Stimulated activated CD4-positive, alpha-beta T cell treated with anti-CD3 and anti-CD28 coated beads, Interleukin-1b, Interleukin-23, amount 100 ng/mL, for 48 hours (primary cell): ENCODE data around the gene ARMC3.

Experiments
- DNase-seq: peaks from one replicate; pipeline ENCODE4 v3.0.0-alpha.2; 2020

The ARMC3 gene

GRCh38 chr10:22998091-22998490 is 70.2 kb downstream of the ARMC3 start:
- DNase-seq = no peak

DNA sequence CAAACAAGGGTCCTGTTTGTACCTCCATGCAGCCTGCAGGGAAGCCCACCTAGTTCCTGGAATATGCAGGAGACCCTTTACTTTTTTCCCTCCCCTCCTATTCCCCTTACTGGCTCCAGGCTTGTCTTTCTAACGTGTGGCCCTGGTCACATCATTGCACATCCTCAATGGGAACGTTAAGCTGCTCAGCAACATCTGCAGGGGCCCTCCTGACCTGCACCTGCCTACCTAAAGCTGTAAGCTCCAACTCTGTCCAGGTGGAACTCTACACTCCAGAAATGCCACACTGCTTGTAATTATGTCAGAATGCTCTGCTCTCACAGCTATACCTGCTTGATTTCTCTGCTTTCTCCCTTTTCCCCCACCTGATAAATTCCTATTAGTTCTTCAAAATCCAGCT is 72.1 kb downstream of the ARMC3 start:
- DNase-seq = no peak

GRCh38 chr10:23001901-23002516 is 74.2 kb downstream of the ARMC3 start:
- DNase-seq = no peak

DNA sequence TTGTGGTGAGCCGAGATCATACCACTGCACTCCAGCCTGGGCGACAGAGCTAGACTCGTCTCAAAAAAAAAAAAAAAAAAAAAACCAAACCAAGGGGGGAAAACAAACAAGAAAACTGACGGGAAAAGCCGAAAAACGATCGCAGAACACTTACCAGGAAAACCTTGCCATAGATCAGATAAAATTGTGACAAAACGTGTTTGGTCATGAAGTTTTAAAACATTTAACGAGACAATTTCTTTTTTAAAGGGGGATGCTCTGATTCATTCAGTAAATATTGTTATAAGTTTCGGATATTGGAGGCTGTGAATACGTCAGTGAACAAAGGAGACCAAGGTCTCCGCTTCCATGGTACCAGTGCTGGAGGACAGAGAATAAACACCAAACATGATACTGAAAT is 77.3 kb downstream of the ARMC3 start:
- no peak for DNase-seq

GRCh38 chr10:23013581-23014335 is 85.9 kb downstream of the ARMC3 start:
- DNase-seq = no peak

GRCh38 chr10:23015021-23015707 is 87.3 kb downstream of the ARMC3 start:
- no peak for DNase-seq

DNA sequence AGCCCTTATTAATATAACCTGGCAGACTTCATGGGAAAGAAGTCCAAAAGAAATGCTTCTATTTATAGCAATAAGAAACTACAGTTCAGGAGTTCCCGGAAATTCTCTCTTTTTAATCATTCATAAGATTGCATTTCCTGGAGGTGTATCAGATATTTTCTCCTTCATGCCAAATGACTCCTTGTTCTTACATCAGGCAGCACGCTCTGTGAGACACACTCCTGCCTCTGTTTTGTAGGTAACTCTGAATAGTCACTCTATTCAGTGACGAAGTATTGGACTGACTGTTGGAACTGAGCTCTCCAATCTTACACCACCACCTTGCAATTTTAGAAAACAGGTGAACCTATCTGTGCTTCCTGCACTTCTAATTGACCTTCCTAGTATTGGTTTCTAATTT is 88.8 kb downstream of the ARMC3 start:
- no peak for DNase-seq

DNA sequence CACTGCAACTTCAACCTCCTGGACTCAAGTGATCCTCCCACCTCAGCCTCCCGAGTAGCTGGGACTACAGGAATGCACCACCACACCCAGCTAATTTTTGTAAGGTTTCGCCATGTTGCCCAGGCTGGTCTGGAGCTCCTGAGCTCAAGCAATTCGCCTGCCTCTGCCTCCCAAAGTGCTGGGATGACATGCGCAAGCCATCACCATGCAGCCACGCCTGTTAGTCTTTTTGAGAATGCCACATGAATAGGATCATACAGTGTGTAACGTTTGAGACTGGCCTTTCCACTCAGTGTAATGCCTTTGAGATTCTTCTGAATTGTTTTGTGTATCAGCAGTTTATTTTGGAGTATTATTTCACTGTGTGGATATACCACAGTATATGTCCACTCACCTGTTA is 91.8 kb downstream of the ARMC3 start:
- no peak for DNase-seq

GRCh38 chr10:23021430-23021829 is 93.6 kb downstream of the ARMC3 start:
- no peak for DNase-seq

- DNase-seq = no peak
Observed at GRCh38 chr10:23024002-23024401, 96.1 kb downstream of the ARMC3 start.

DNA sequence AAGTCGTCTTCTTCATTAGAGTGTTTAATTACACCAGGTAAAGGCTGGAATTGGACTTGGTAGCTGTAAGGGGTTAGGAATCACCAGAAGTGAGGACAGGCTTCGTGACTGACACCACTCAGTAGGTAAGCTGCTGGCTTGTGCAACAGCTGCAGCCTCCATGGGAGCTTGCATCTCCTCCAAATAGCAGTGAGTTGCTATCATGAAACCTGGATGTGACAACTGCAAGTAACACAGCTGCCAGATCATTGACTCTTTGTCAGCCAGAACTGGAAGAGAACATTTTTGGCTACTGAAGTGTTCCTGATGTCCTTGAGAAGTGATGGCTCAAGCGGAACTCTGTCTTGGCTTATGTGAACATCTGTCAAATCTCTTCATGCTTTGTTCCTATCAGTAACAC is 103.5 kb downstream of the ARMC3 start:
- no peak for DNase-seq

GRCh38 chr10:23034790-23035189 is 106.9 kb downstream of the ARMC3 start:
- DNase-seq = no peak

DNA sequence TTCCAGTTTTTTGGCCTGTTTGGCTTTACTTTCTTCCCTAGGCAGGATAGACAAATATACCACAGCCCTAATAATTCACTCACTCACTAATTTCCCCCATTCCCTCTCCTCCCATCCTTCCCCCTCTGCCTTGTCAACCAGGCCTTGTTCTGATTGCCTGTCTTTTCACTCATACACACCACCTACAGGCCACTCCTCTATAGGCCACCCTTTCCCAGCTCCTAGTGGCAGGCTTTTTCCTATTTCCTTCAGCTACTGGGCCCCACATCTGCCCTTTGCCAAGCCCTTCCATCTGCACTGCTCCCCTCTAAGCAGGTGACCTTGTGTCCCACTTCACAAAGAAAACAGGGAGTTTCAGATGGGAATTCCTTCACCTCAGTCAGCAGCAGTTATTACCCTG is 107.7 kb downstream of the ARMC3 start:
- no peak for DNase-seq

GRCh38 chr10:23037152-23037551 is 109.3 kb downstream of the ARMC3 start:
- no peak for DNase-seq

GRCh38 chr10:23037561-23037960 is 109.7 kb downstream of the ARMC3 start:
- DNase-seq = no peak

- DNase-seq = no peak
Observed at GRCh38 chr10:23038172-23038571, 110.3 kb downstream of the ARMC3 start.

DNA sequence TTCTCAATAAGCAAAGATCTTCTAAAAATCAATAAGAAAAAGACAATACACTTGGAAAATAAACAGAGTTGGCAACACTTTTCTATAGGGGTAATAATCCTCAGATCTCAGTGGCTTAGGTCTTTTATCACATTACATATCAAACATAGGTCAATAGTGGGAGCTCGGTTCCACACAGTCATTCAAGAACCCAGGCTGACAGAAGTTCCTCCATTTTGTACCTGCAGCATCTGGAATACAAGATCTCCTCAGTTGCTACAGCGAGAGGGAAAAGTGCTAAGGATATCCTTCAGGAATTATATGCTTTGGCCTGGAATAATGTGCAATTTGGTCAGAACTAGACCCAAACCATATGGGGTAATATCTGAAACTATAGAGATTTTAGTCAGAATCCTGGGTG is 112.1 kb downstream of the ARMC3 start:
- DNase-seq = no peak

DNA sequence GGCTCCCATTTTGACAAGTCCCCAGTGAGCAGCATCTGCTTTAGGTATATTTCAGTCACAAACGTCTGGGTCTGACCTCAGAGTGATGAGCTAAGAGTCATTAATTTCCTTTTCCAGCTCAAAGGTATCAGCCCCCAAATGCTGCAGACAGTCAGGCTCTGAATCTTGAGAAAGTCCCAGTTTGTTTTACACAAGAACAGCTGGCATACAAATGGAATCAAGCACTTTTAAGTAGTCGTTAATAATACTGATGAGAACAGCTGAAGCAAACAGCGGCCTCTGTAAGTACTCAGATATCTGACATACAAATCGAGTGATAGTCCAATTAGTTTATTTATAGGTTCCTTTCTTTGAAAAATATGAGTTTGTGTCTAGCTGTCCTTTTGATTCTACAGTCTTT is 118.2 kb downstream of the ARMC3 start:
- DNase-seq = no peak

GRCh38 chr10:23047201-23048050 is 119.6 kb downstream of the ARMC3 start:
- DNase-seq = no peak

- no peak for DNase-seq
Observed at GRCh38 chr10:23048191-23048590, 120.3 kb downstream of the ARMC3 start.

GRCh38 chr10:23051278-23051677 is 123.4 kb downstream of the ARMC3 start:
- no peak for DNase-seq

GRCh38 chr10:23051855-23052331 is 124.0 kb downstream of the ARMC3 start:
- no peak for DNase-seq

DNA sequence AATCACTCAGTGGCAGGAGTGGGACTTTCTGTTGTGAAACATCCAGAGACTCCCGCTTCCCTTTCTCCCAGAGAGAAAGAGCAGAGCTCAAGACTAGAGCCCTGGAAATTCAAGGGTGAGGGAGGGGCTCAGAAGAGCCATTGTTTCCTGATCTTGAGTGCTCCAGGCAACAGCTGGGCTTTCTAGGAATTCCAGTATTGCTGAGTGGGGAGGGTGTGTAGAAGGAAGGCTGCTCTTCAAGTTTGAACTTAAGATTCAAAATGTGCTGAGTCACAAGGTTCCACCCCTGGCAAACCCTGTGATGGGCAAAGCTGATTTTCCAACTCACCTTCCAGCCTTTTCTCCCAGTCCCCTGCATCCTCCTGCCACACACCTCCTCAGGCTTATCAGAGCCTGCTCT is 125.2 kb downstream of the ARMC3 start:
- DNase-seq = no peak
